ENCODE data around the gene FCGR2B.

- TF ChIP-seq ZNF274 (IDR thresholded peaks at IDR 0.05; ENCODE audit: low read depth, low read length) (no peak), YY1 (IDR thresholded peaks at IDR 0.05; ENCODE audit: insufficient read depth, insufficient read length) (no peak)
Observed at GRCh38 chr1:161707503-161707902, 44.6 kb downstream of the FCGR2B start.

Data from NT2/D1 (cell line).